Occipital lobe (tissue), 2 donors: Measurements from ENCODE around the gene PLSCR3. TPM values are rescaled to one million over a fixed set of nuclear protein-coding genes. Genes with fewer than 3 reads are reported as not detected.
"Not testable (repeated sequence)": the region's sequence is repeated elsewhere in the genome, so short reads cannot be mapped to it uniquely, and the experiment has no call there.

Source experiments
- DNase-seq: peaks from one replicate; lab custom pipeline; 2025; lab: John Stamatoyannopoulos, UW
- total RNA-seq: library from RNA; depleted of rRNA; stranded (reverse); fragments of >200 nt; gene quantifications from one replicate; pipeline ENCODE4 v1.2.3, GENCODE V29; 2014

Gene PLSCR3
- total RNA-seq, 1 donor from 2014 or later = 10.0 TPM

DNA sequence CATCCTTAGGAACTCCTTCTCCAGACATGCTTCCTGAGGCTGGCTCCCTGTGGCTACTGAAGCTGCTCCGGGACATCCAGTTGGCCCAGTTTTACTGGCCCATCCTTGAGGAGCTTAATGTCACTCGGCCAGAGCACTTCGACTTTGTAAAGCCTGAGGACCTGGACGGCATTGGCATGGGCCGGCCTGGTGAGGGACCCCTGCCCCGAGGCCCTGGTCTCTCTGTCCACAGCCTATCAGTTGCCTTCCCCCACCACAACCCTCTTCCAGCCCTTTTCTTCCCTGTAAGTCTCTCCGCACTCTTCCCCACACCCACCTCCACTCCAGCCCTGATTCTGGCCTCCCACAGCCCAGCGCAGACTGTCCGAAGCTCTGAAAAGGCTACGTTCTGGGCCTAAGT is 11.4 kb downstream of the PLSCR3 start:
- no peak for DNase-seq

DNA sequence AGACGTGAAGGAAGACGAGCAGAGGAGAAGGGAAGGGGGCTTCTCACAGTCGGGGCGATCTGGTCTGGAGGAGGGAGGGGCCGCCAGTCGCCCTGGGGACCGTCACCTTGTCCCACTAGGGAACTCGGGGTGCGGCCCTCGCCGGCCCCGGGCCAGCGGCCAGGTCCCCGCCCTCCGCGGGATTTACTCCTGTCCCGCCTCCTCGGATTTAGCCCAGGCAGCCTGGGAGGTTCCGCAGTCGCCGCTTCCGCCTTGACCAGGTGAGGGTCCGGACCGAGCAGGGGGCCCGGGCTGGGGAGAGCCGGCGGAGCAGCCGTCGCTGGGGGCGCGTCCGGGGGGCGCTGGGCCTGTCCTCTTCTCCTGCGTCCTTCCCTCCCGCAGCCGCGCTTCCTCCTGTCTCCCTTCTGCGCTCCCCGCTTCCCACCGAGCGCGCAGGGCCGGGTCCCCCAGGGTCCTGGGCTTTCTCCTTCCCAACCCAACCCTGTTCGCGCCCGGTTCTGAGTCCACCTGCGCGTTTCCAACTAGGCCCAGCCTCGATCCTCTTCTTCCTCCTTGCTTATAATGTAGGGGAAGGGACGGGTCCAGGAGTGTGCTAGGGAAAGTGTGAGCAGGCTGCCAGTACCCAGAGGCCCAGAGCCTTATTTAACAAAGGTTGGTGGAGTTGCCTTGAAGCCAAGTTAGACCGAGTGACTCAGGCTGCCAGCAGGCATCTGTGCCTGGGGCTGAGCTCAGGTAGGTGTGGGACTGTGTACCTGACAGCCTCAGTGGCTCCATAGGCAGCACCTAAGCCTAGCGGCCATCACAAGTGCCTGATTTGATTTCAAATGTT is 13.3 kb downstream of the PLSCR3 start, which contains the start of gene TNK1:
TSS of gene TNK1 (plus strand) at position 235 of the 829 bp plus-strand sequence. CDS start 1,838 bp downstream, outside the sequence.
- DNase-seq = no peak

DNA sequence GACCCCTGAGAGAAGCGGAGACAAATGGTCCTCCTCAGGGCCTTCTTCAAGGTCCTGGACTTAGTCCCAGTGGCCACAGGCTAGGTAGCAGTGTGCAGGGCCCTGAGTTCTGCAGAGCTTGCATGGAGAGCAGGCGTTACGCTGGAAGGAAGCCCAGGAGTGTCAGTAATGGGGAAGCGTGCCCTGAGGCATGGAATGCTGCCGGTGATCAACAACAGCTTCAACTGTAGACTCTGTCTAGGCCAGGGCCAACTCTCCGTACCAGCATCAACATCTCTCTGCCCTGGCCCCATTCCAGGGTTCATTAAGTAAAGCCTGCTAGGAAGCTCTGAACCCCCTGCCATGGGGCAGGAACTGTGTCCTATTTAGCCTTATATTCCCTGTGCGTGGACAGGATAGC is 14.0 kb downstream of the PLSCR3 start:
- DNase-seq = no peak

DNA sequence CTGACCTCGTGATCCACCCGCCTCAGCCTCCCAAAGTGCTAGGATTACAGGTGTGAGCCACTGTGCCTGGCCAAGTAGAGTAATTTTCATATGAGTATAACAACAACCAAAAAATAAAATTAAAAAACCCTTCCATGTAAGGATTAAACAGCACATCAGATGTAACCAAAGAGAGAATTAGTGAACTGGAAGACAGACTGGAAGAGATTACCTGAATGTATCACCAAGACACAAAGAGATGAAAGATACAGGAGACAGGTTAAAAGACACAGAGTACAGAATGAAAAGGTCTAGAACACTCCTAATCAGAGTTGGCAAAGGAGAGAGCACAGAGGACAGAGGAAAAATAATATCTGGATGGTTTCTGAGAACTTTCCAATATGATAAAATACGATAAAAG is 15.2 kb downstream of the PLSCR3 start:
- DNase-seq = no peak

DNA sequence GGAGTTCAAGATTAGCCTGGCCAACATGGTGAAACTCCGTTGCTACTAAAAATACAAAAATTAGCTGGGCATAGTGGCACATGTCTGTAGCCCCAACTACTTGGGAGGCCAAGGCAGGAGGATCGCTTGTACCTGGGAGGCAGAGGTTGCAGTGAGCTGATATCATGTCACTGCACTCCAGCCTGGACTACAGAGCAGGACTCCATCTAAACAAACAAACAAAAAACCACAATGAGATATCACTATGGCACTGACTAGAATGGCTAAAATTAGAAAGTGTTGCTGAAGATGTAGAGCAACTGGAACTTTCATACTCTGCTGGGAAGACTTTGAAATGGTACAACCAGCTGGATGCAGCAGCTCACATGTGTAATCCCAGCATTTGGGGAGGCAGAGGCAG is 20.0 kb downstream of the PLSCR3 start:
- no peak for DNase-seq

DNA sequence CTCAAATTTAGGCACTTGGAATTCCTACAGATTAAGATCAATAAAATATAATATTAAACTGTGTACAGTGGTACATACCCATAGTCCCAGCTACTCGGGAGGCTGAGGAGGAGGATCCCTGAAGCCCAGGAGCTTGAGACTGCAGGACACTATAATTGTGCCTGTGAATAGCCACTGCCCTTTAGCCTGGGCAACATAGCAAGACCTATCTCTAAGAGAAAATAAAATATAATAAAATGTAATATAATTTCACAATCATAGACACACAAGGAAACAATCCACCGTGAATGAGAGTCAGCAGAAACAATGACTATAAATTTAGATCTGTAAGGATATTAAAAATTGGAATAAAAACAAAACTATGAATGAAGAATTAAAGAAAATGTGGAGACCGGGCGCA is 23.5 kb downstream of the PLSCR3 start:
- DNase-seq = no peak

DNA sequence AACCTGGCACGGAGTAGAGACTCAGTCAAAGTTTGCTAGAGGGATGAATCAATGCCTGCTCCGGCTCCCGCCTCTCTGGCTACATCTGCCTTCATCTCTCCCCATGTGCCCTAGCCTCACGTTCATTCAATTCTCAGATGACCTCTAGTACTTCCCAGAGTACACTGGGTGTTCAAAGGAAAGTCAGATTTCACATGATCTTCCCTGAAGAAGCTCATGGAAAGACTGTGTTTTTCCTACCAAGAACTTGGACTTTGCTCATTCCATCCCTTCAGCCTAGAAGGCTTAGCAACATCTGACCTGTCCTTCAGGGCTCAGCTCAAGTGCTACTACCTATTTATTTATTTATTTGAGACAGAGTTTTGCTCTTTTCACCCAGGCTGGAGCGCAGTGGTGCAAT is 24.5 kb downstream of the PLSCR3 start:
- DNase-seq = no peak

DNA sequence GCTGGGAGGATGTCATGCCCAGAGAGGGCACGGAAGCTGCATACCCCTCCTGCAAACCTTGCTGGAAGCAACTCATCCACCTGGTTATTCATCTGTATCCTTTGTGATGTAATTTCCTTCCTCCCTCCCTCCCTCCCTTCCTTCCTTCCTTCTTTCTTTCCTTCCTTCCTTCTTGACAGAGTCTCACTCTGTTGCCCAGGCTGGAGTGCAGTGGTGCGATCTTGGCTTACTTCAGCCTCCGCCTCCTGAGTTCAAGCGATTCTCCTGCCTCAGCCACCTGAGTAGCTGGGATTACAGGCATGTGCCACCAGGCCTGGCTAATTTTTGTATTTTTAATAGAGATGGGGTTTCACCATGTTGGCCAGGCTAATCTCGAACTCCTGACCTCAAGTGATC is 25.7 kb downstream of the PLSCR3 start:
- not testable (repeated sequence) for DNase-seq

DNA sequence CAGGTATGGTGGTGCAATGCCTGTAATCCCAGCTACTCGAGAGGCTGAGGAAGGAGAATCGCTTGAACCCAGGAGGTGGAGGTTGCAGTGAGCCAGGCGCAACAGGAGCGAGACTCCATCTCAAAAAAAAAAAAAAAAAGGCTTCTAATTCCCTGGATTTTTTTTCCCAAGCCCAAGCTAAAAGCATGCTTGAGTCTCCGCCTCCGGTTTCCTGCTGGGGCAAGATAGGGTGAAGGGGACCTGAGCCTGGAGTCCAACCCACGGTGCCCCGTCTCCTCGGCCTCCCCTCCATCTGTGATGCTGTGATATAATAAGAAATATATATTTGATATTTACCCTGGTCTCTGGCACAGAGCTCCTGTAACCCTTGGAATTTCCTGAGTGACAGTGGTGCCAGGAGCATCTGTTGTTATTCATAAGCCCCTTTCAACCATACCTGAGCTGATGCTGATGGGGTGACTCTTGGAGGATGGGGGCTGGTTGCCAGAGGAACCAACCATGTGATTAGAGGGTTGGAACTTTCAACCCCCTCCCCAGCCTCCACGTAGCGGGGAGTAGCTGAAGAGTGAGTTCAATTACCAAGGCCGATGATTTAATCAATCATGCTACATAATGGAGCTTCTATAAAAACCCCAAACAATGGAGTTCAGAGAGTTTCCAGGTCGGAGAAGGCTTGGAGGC is 26.3 kb downstream of the PLSCR3 start:
- DNase-seq = no peak

DNA sequence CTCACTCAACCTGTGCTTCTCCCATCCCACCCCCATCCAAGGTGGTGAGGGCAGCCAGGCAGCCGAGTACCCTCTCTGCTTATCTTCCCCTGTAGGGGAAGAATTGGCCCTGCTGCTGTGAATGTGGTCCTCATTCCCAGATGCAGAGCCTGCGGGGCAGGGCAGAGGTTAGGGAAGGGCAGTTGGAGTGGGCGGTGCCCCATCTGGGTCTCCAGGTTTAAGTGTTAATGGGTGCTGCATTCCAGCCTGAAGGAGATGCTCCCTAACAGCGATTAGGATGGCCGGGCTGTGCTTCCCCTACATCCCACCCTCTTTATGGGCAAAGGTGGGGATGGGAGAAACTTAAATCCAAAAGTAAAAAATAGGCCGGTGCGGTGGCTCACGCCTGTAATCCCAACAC is 27.2 kb downstream of the PLSCR3 start:
- DNase-seq = no peak

DNA sequence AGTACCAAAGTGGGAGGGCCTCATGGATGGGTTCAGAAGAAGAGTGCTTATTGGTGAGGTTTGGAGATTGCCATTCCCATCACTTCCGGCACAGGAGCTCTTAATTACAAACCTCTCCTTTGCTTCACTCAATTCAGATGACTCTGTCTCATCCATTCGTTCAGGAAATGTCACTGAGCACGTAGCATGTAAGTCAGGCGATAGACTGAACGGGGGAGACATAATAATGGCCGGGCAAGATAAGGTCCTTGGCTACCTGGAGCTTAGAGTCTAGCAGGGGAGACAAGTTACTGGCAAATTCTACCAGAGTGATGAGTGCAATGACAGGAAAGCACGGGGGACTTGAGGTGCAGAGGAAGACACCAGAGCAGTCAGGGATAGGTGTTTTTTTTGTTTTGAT is 28.4 kb downstream of the PLSCR3 start:
- DNase-seq = not testable (repeated sequence)

DNA sequence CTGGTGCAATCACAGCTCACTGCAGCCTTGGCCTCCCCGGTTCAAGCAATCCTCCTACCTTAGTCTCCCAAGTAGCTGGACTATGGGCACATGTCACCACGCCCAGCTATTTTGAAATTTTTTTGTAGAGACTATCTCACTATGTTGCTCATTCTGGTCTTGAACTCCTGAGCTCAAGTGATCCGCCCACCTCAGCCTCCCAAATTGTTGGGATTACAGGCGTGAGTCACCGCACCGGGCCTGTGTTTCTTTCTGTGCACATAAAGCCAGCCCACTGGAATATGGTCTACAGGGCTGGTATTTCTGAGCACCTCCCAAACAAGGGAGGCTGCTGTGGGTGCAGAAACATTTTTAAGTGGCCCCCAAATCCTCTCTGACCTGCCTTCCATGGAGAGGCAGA is 31.0 kb downstream of the PLSCR3 start:
- DNase-seq = no peak

DNA sequence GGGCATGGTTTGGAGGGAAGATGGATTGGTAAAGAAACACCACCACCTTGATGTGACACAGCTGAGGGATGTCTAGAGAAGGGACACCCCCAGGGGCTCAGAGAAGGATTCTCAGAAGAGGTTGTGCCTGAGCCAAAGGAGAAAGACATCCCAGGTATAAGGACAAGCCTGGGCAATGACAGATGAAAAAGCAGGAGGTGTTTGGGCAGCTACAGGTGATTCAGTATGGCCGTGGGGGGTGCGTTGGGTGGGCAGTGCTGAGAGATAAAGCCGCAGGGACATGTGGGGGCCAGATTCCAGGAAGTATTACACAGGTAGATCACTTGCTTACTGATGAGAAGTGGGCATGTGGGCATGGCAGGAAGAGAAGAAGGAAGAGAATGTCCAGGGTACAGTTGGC is 32.4 kb downstream of the PLSCR3 start:
- no peak for DNase-seq

DNA sequence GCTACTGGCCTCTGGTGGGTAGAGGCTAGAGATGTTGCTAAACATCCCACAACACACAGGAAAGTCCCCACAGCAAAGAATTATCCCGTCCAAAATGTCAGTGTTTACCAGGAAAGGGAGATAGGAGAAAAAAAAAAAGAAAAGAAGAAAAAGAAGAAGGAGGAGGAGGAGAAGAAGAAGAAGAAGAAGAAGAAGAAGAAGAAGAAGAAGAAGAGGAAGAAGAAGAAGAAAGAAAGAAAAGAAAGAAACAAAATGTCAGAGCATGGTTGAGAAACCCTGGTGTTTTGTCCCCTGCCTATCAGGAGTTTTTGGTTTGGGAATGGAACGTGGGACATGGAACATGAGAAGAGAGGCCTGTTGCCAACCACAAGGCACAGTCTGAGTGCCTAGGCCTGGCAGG is 36.9 kb downstream of the PLSCR3 start:
- no peak for DNase-seq

DNA sequence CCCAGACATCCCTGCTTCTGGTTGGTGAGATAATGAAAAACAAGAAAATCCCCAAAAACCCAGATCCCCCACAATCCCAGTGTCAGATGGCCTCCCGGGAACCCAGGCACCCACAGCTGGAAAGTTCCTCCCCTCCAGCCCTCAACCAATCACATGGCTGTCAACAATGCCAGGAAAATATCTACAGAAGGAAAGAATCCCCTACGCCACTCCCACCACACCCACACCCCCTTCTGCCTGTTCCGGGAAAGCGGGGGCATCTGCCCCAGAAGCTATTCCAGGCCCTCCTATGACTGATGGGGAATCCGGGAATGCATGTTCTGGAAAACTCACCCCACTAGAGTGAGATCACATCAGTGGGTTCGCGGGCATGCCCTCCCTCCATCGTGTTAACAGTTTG is 37.6 kb downstream of the PLSCR3 start:
- no peak for DNase-seq

DNA sequence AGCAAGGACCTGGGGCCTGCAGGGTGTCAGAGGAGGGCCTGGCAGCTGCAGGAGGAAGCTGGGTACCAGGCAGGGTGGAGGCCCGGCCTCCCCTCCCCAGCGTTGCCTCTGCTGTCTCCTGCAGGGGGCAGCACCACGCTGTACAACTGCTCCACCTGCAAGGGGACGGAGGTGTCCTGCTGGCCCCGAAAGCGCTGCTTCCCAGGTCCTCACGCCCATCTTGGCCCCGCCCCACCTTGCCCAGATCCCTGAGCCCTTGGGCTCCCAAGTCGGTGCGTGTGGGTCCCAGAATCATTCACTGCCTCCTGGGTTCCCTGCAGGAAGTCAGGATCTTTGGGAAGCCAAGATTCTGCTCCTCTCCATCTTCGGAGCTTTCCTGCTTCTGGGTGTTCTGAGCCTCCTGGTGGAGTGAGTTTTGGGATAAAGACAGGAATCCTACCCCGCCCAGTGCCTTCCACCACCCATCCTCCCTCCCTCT is 38.2 kb downstream of the PLSCR3 start:
- DNase-seq = peak; percentile 39

DNA sequence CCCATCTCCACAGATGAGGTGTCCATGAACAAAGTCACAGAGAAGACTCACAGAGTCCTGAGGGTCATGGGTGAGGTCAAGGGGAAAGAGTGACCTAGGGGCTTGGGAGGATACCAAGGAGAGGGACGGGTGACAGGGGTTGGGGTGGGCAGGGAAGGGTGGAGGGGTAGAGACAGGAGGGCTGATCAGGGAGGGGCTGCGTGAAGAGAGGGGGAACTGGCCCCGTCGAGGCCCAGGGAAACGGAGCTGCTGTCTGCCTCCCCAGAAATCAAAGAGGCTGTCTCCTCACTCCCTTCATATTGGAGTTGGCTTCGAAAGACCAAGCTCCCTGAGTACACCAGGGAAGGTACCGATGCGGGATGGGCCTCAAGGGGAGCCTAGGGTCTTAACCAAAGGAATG is 38.8 kb downstream of the PLSCR3 start:
- DNase-seq = no peak

DNA sequence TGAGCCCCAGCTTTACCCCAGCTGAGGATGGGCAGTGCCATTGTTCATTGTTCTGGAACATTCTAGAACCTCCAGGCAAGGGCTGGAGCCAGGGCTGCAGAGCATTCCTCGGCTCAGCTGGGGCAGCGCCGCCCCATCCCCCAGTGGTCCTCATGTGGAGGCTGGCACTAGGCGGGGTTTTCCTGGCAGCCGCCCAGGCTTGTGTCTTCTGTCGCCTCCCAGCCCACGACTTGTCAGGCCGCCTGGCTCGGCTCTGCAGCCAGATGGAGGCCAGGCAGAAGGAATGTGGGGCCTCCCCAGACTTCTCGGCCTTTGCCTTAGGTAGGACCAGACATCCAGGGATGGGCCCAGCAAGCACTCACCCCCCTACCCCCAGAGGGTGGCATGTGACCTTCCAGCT is 39.3 kb downstream of the PLSCR3 start, which contains the start of gene TMEM95:
TSS of gene TMEM95 (plus strand) at position 104 of the 400 bp plus-strand sequence. CDS start at position 153, 49 bp downstream.
- peak; percentile 22 for DNase-seq

DNA sequence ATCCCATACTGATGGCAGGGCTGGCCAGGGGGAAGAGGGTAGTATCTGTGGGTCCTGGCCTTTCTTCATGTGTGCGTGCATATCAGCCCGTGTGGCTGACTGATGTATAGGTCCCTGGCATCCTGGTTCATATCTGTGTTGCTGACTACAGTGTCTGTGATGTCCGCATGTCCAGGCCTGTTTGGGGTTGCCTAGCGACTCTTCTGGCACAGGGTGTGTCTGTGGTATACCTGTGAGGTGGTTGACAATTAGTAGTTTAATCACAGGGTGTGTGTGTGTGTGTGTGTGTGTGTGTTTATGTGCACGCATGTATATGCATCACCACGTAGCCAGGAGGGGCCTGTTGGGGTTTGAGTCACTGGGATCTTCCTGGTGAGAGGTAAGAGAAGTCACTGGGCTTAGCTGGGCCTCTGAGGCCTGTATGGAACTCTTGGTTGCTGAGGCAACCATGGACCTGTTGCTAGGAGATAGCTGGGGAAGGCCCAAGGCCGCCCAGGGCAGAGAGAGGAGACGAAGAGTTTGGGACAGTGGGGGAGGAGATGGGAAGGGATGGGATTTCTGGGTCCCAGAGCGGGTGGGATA is 40.0 kb downstream of the PLSCR3 start:
- no peak for DNase-seq

DNA sequence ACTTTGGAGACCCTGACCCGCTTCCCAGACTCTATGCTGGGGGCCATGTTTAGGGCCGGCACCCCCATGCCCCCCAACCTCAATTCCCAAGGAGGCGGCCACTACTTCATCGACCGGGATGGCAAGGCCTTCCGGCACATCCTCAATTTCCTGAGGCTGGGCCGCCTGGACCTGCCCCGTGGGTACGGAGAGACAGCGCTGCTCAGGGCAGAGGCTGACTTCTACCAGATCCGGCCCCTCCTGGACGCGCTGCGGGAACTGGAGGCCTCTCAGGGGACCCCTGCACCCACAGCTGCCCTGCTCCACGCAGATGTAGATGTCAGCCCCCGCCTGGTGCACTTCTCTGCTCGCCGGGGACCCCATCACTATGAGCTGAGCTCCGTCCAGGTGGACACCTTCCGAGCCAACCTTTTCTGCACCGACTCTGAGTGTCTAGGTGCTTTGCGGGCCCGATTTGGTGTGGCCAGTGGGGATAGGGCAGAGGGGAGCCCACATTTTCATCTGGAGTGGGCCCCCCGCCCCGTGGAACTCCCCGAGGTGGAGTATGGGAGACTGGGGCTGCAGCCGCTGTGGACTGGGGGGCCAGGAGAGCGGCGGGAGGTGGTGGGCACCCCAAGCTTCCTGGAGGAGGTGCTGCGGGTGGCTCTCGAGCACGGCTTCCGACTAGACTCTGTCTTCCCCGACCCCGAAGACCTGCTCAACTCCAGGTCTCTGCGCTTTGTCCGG is 41.3 kb downstream of the PLSCR3 start:
- DNase-seq = no peak

DNA sequence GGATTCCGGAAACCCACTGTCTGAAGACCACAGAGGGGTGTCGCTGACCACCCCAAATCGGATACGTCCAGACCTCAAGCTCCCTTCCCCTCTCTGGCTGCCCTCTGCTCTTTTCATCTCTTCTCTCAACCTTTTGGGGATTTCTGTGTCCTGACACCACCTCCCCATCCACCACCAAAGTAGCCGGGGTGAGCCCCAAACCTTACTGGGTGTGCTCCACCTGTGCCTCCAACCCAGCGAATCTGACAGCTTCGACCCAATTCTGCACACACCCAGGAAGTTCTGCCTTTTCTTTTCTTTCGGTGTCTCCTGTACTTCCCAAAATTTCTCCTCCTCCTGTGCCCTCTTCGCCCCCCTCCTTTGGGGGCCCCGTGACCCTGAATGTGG is 41.8 kb downstream of the PLSCR3 start:
- DNase-seq = no peak
